NB4 (cell line): ENCODE results near the gene TBC1D2B.

Experiments
- CTCF ChIP-seq: IDR thresholded peaks from one replicate; pipeline ENCODE4 v1.5.1; 2012; ENCODE audit warnings: low read depth, low read length
- MAX ChIP-seq: IDR thresholded peaks from 2 replicates; pipeline ENCODE4 v1.6.1; 2011; ENCODE audit warnings: low read depth, low read length
- MYC ChIP-seq: IDR thresholded peaks from 2 replicates; pipeline ENCODE4 v1.6.1; 2011; ENCODE audit warnings: low read depth, low read length
- POLR2A ChIP-seq: IDR thresholded peaks from 2 replicates; pipeline ENCODE4 v1.6.1; 2011; ENCODE audit warnings: mild to moderate bottlenecking; ENCODE audit not compliant: insufficient read length; ENCODE audit errors: extremely low read depth

- no peak for TF ChIP-seq POLR2A
- TF ChIP-seq CTCF = no peak
- TF ChIP-seq MAX = no peak
- TF ChIP-seq MYC = no peak
Observed at GRCh38 chr15:78010067-78010466, 67.4 kb downstream of the TBC1D2B start.
